Measurements from ENCODE around the gene RSPH1. TPM values are rescaled to one million over a fixed set of nuclear protein-coding genes. Genes with fewer than 3 reads are reported as not detected.

The RSPH1 gene
- total RNA-seq, 6 experiments from 2014 or later: not detected

GRCh38 chr21:42530167-42530518 is 34.1 kb upstream of the RSPH1 start:
- no peak overlapping the region for H3K27ac Mint-ChIP-seq
- TF ChIP-seq CTCF (IDR thresholded peaks at IDR 0.05): no peak
- DNase-seq: no peak
- peaks cover 12% of the 10 kb centered on the region for H3K9me3 Mint-ChIP-seq
- H3K36me3 Mint-ChIP-seq (ENCODE audit: low read depth): no peaks in the 10 kb centered on the region
- H3K4me1 Mint-ChIP-seq (ENCODE audit: low read depth): no peaks in the 10 kb centered on the region
- H3K4me3 Mint-ChIP-seq: no peak overlapping the region
- H3K27me3 Mint-ChIP-seq (ENCODE audit: insufficient read depth): peaks cover 3% of the 10 kb centered on the region; the same call in 1 of the 2 replicates

DNA sequence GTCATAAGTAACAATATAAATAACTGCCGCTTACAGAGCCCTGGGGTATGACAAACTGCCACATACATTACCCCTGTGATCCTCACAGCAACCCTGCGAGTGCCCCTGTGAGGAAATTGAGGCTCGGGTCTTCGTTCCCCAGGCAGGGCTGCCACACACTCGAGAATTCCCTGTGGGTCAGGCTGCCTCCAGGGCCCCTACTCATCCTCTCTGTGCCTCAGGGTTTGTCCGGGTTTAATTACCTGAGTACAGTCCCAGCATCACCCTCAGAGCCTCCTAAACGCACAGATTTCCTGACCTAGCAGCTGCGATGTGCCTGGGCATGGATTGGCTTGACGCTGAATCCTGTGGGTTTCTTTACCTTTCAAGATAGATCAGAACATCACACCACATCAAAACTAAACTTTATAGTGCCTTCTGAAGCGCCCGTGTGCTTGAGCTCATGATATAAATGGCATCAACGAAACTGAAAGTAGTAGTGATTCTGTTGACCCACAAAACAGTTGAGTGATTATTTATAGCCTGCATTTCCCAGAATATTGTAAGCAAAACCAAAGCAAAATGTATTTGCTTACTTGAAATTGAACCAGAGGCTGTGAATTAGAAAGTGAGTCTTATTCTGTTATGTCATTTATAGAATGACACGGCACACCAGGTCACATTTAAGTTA is 31.6 kb upstream of the RSPH1 start:
- no peak overlapping the region for H3K27ac Mint-ChIP-seq
- DNase-seq: no peak

DNA sequence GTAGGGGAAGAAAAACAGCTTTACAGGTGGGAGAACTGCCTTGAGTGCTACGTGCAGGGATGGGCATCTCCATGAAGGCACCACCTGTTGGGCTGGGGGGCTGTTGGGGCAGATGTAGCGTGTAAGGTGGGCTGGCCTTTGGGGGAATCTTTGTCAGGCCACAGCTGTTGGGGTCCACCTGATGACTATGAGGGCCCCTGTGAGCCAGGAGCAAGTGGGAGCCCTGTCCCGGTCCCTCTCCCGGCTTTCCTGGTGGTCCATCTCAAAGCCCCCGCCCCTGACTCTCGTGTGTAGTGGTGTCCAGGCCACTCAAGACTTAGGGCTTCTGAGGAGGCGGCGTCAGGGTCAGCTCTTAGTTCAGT is 31.1 kb upstream of the RSPH1 start:
- Mint-ChIP-seq H3K4me1 (ENCODE audit: low read depth) (no peaks in the 10 kb centered on the region), H3K4me3 (no peak overlapping the region), H3K9me3 (peaks cover 5% of the 10 kb centered on the region; the same call in 1 of the 2 replicates), H3K27ac (no peak overlapping the region), H3K27me3 (ENCODE audit: insufficient read depth) (peaks cover 6% of the 10 kb centered on the region), H3K36me3 (ENCODE audit: low read depth) (no peaks in the 10 kb centered on the region)
- DNase-seq: no peak
- TF ChIP-seq CTCF (IDR thresholded peaks at IDR 0.05): no peak

More for the DNA sequence above, 31.6 kb upstream of the RSPH1 start:
- Mint-ChIP-seq H3K9me3 (peaks cover 5% of the 10 kb centered on the region; the same call in 1 of the 2 replicates), H3K27me3 (ENCODE audit: insufficient read depth) (peaks cover 6% of the 10 kb centered on the region), H3K36me3 (ENCODE audit: low read depth) (no peaks in the 10 kb centered on the region), H3K4me3 (no peak overlapping the region; the same call in 1 of the 2 replicates), H3K4me1 (ENCODE audit: low read depth) (no peaks in the 10 kb centered on the region)
- no peak for TF ChIP-seq CTCF (IDR thresholded peaks at IDR 0.05)

GRCh38 chr21:42526379-42526727 is 30.3 kb upstream of the RSPH1 start:
- Mint-ChIP-seq H3K36me3 (ENCODE audit: low read depth) (no peaks in the 10 kb centered on the region), H3K9me3 (peaks cover 5% of the 10 kb centered on the region; the same call in 1 of the 2 replicates), H3K4me1 (ENCODE audit: low read depth) (no peaks in the 10 kb centered on the region), H3K4me3 (no peak overlapping the region), H3K27ac (no peak overlapping the region), H3K27me3 (ENCODE audit: insufficient read depth) (peaks cover 6% of the 10 kb centered on the region)
- no peak for DNase-seq
- TF ChIP-seq CTCF (IDR thresholded peaks at IDR 0.05): no peak

DNA sequence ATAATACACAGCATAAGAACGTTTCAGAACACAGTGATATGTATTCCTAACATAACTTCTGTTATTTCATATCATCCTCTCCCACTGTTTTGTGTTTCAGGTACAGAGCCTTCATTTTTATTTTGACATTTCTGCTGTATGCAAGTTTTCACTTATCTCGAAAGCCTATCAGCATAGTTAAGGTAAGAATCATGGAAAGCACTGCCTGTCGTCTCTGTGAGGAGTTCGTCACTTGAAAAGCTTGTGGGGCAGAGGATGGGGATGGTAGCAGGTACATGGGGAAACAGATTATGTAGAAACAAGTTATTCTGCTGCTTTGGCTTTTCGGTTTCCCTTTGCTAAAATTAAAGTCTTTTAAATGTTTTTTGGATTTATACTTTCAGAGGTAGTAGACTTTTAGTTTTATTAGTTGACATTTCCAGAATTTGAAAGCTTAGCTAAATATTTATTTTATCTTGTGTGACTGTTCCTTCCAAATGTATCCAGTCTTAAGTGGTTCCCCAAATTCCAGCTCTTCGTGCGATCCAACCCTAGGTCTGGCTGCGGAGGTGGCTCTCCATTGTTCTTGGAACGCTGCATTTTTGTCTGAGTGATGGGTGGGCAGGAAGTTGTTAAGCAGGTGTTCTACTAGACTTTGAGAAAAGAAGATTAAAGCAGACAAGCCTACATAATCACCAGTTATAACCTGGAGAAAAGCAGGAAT is 29.8 kb upstream of the RSPH1 start:
- Mint-ChIP-seq H3K4me1 (ENCODE audit: low read depth) (no peaks in the 10 kb centered on the region), H3K9me3 (peaks cover 5% of the 10 kb centered on the region; the same call in 1 of the 2 replicates), H3K36me3 (ENCODE audit: low read depth) (no peaks in the 10 kb centered on the region), H3K27me3 (ENCODE audit: insufficient read depth) (peaks cover 6% of the 10 kb centered on the region), H3K4me3 (no peak overlapping the region), H3K27ac (no peak overlapping the region)
- DNase-seq: no peak
- TF ChIP-seq CTCF (IDR thresholded peaks at IDR 0.05): no peak
